G401 (cell line): Measurements from ENCODE around the gene TMEM236. TPM values are rescaled to one million over a fixed set of nuclear protein-coding genes. Genes with fewer than 3 reads are reported as not detected.
A peak's percentile ranks its signal among the peaks of the same experiment; 100 is the strongest.

ENCODE experiments used
- DNase-seq: peaks from one replicate; pipeline ENCODE4 v3.0.0-alpha.2; 2015; ENCODE audit warnings: low spot score
- in situ Hi-C: cut with HindIII; loops from 2 replicates; pipeline ENCODE4 v1.10.0; 2016; ENCODE audit warnings: low sequenced_read_pairs, mixed read lengths
- total RNA-seq: library from RNA; depleted of rRNA; stranded (reverse); fragments of >200 nt; shearing (Covaris generic); gene quantifications from 2 replicates; pipeline ENCODE4 v1.2.3, GENCODE V29; 2014

Gene TMEM236
- total RNA-seq, 1 experiment from 2014 or later: not detected

DNA sequence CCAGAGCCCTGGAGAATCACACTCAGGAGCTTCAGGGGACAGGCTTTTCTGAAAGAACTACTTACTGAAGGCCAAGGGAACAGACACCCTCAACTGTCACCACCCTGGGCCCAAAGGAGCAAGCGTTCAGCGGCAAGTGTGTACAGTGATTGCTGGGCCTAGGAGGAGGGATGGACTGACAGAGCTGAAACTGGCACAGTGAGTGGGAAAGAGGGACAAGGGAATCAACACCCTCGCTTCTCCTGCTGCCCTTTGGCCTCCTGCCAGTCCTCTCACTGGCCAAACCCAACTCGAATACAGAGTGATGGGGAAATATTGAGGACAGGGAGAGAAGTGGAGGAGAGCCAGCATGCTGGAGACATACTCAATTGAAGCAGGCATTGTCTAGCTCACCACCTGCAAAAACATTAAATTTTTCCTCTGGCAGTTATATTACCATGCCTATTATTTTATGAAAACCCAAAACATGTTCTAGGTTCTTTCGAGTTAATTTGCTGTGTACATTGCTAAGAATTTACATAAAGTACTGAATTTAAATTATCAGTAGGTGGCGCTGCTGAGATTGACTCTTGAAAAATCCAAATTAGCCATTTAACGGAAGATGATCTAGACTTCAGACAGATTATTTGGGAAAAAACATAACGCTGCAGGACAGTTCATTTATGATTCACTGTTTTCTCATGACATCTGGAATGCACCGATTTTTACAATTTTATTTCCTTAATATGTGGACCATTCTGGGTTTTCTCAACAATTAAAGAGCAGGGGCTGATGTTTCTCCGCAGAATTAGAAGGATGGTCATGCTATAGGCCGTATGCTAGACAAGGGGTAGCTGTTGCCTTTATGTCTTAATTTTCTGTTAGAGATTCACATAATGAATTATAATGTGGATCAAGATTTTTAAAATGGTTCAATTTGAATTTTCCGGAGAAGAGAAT is 14.7 kb upstream of the TMEM236 start:
- peak; percentile 82 for DNase-seq
- in situ Hi-C loops: no loop called here

DNA sequence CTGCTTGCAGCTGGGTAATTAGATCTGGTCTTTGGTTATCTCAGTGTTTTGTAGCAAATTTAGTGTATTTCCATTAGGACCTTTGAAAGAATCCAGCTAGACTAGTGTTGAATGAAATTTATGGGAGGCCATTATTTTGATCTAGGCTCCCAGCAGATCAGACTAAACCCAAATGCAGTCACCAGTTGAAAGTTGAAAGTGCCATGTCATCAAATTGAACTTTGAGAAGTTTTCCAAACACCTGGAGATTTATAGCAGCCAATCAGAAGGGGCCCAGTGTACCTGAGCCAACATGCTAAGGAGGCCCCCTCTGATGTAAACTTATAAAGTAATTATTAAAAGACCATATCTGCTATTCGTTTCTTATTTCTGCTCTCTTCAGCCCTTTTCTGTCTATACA is 11.3 kb upstream of the TMEM236 start:
- in situ Hi-C loops: no loop called here
- no peak for DNase-seq

DNA sequence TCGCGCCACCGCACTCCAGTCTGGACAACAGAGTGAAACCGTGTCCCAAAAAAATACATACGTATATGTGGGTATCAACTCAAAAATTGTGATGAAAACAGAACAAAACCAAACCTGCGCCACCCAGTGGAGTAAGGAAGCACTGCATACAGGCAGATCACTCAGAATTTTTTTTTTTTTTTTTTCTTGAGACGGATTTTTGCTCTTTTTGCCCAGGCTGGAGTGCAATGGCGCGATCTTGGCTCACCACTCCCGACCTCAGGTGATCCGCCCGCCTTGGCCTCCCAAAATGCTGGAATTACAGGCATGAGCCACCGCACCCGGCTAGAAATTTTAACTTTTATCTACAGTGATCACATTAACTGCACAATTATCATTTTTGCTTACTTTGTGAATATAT is 9.1 kb upstream of the TMEM236 start:
- in situ Hi-C loops: no loop called here
- peak; percentile 47 for DNase-seq

DNA sequence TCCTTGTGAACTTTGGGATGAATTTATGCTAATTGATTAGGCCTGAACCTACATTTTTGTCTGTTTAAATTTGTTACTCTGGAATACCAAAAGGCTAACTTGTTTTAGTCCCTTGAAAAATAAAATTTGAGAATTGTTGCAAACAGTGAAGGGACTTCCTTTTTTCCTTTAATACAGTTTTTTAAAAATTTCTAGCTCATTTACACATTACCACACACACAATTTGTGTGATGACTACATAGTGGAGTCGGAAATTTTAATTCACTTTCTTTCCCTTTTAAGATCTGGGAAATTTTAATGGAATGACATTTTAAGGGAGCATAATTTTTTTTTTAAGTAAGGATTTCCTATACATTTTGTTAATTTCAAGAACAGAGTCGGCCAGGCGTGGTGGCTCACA is 8.6 kb upstream of the TMEM236 start:
- in situ Hi-C loops: no loop called here

DNA sequence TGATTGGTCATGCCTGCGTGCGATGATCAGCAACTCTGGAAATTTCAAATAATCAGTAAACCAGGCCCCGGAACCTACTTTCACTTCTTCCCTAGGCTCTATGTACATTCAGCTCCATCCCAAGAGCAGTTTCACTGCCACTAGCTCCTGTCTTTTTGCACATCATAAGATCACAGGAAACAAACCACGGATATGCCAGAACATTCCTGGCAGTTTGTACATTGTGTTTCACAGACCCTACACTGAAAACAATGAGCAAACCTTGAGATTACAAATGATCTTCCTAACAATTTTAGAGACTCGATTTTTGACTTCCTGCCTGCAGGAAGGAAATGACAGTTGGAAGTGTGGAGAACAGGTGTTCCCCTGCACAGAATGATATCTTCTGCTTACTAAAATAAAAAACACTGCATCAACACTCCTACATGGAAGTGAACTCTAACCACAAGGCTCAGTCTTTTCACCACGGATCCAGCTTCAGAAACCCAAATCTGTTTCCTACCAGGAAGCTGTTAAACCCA is 7.6 kb upstream of the TMEM236 start:
- DNase-seq: peak; percentile 78
- in situ Hi-C loops: no loop called here

More for the DNA sequence above, 8.6 kb upstream of the TMEM236 start:
- DNase-seq: no peak

DNA sequence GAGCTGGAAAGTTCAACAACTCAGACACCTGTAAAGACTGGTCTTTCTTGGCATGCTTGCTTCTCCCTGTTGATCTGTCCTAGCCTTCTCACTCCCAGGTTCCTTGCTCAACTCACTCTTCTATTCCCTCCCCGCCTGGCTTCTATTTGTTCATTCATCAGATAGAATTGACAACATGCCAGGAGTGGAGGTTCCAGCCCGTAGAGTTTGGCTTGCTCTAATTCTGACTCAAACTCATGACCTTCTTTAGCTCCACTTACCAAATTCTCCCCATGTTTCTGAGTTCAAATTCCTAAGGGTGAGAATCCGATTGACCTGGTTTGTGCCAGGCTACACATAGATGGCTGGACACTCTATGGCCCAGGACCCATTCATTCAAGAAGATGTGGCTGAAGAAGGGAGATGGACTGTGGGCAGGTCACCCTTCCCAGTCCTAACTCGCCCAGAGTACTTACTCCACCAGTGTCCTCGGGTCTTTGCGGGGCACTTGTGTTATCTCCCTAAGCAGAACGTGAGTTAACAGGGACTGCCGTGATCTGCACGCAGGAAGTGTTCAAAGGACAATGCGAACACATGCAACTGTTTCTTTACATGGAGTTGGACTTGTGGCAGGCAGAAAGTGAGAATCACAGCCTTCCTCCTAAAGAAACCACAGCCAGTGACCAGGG is 4.0 kb upstream of the TMEM236 start:
- in situ Hi-C loops: no loop called here
- peak; percentile 21 for DNase-seq

DNA sequence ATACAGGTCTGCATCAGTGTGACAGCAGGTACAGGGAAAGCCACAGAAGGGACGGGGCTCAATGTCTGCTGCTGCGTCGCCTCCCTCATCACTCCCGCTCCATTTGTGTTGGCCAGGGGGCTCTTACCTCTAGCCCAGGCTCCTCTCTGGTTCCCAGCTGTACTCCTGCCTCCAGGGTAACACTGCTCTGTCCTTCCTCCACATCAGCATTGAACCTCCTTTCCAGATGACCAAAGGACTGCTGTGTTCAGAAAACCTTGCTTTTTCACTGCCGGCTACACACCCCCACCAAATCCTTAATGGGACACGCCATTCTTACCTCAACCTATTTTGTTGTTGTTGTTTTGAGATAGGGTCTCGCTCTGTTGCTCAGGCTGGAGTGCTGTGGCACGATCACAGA is 2.1 kb upstream of the TMEM236 start:
- no peak for DNase-seq
- in situ Hi-C loops: no loop called here

DNA sequence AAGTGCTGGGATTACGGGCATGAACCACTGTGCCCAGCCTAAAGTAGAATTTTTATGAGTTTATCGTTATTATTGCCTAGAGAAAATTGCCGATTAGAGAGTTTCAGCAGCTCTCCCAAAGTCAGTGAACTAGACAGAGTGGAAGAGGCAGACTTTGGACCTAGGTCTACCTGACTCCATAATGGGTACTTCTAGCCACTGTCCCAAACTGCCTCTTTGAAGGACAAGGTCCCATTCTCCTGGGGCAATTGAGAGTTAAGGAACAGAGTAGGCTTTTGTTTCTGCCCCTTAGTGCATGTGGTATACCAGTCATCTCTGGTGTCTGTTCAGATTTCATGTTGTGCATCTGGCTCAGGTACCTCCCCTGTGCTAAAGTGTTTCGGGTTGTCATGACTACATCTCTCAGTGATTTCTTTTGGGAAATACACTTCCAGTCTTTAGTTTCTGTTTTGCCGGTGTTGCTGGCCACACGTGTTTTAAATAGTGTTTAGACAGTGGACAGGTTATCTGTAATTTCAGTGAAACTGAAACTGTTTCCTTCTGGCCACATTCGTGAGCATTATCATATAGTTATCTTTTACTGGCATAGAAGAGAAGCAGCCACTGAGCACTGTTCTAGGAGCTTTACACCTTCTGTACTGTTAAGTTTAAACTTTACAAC is 4.7 kb downstream of the TMEM236 start:
- DNase-seq: no peak
- in situ Hi-C loops: no loop called here

DNA sequence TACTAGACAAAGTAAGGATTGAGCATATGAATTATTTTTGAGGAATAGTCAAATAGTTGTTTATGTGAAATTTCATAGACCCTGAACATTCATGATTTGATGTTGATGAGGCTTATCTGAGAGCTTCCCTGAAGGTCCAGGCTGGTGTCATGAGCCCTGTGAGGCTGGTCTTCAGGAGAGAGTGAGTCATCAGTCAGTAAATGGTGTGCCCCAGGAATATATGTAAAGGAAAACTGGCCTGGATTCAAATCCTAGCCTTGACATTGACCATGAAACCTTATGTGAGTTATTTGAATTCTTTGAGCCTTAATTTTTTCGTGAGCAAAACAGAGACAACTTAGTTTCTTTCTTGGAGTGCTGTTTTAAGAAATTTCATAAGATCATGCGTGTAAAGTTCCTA is 6.2 kb downstream of the TMEM236 start:
- in situ Hi-C loops: no loop called here
- no peak for DNase-seq

DNA sequence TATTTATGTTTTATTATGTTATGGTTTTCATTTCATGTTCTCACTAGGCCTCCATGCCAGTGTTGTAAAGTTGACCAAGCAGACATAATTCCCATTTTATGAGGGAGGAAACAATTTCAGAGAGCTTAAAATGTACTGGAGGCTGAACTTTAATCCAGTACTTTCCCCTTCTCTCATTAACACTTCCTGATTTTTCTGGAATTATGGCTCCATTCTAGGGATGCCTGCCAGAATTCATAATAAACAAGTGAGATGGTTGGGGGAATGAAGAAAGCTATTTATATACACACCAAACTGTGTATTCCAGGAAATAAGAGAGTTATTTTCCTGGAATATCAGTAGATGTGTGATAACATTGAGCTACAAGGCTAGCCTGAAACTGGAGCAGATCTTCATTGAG is 6.9 kb downstream of the TMEM236 start:
- no peak for DNase-seq
- in situ Hi-C loops: no loop called here

DNA sequence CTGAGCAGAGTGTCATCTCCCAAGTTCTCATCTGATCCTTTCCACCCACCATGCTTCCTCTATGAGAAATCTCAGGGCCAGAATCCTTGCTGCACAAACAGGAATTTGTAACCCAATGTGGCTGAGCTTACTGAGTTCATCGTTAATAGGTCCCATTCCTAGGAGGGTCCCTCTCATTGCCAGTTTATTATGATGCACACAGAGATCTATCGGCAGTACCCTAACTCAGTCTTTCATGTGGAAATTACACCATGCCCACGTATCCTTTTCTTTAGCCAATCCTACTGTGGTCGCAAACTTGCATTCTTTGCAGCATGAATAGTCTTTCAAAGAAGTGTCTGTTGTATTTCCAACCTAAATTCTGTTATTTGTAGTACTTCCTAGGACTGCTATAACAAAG is 12.1 kb downstream of the TMEM236 start:
- DNase-seq: no peak
- in situ Hi-C loops: no loop called here

DNA sequence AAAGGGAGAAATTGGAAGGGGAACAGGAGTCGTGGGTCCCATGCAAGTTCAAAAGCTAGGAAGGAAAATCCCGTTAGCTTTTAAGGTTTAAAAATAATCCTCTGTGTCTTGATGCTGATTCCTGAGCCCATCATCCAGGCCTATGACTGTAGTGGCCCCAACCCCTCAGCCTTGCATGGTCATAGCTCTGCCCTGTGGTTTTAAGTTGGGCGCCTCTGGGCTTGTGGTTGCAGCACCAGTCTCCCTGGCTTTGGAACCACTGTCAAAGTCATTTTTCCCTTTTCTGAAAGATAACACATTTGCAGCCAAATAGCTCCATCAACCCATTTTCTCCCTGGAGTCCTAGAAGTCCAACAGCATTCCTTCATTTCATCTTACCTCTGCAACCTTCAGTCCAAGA is 13.6 kb downstream of the TMEM236 start:
- DNase-seq: no peak
- in situ Hi-C loops: no loop called here

DNA sequence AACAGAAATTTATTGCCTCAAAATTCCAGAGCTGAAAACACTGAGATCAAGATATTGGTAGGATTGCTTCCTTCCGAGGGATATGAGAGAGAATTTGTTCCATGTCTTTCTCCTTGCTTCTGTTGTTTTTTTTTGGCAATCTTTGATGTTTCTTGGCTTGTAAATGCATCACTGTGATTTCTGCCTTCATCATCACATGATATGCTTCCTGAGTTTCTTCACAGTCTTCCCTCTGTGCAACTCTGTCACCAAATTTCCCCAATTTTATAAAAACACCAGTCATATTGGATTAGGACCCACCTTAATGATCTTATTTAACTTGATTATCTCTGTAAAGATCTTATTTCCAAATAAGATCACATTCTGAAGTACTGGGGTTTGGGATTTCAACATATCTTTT is 14.7 kb downstream of the TMEM236 start:
- in situ Hi-C loops: no loop called here
- DNase-seq: no peak

DNA sequence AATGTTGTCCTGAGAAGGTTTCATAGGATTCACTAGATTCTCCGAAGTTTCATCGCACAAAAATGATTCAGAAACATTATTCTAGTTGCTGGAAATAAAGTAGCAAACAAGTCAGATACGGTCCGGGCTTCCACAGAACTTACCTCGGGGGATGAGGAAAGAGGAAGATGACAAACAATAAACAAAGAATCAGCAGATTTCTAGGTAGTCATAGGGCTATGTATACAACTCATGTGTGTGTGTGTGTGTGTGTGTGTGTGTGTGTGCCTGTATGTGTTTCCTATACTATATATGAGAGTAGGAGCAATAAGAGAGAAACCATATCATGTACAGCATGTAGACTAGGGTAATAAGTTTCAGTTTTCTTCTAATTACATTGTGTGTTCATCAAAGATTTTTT is 16.5 kb downstream of the TMEM236 start:
- DNase-seq: no peak
- in situ Hi-C loops: no loop called here

DNA sequence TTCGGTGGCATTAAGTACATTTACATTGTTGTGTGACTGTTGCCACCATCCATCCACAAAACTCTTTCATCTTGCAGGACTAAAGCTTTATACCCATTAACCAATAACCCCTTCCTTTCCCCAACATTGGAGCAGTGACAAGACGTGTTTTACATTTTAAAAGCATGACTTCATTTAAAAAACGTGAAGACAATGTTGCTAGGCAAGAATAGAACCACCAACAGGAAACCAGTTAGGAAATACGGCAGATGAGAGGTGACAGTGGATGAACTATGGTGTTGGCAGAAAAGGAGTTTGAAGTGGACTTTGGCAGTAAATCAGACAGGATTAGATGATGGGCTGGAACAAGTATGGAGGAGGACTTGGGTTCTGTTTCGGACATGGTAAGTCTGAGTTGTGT is 17.0 kb downstream of the TMEM236 start:
- no peak for DNase-seq
- in situ Hi-C loops: no loop called here

DNA sequence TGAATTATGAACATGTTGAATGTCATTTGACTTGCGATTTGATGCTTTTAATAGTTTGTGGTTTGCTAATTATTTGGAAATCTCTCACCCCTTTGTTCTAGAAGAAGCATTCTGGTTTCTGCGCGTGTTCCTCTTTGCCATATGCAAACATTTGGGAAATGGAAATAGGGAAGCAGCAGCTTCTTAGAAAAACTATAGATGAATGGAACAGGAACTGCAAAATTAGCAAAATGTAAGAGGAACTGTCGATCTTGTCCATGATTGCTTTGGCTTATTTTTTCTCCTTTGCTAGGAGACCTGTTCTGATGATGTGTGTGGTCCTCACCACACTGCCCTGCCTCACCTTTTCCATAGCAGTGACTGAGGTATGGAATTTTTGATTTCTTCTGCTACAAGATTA is 19.0 kb downstream of the TMEM236 start:
- no peak for DNase-seq
- in situ Hi-C loops: no loop called here

DNA sequence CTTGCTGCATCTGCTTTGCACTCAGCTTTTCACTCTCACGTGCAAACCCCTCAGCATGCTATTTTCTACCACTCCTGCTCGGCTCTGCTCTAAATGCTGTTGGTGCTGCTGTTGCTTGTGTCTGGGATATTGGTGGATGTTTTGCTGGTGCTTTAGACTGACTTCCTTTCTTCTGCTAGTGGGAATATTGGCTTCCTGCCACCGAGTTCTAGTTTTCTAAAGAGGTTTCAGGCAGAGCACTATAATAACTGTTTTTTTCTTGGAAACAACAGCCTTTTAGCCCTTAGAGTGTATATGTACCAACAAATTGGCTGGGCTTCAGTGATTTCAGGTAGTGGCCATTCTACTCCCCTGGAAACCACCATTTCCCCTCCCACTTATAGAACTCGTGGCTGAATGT is 27.8 kb downstream of the TMEM236 start:
- in situ Hi-C loops: no loop called here
- peak; percentile 15 for DNase-seq

DNA sequence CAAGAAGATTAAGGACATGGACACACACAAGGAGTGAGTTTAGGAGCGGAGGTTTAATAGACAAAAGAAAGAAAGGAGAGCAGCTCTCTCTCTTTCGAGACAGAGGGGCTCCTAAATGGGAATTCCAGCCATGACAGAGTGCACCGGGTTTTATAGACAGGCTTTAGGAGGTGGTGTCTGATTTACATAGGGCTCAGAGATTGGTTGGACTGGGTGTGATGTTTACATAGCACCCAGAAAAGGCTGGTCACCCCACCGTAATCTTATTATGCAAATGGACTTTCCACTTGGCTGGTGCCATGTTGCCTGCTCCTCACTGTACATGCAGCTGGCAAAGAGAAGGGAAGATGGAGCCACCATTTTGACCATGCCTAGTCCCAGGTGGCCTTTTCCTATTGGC is 28.7 kb downstream of the TMEM236 start:
- no peak for DNase-seq
- in situ Hi-C loops: no loop called here

DNA sequence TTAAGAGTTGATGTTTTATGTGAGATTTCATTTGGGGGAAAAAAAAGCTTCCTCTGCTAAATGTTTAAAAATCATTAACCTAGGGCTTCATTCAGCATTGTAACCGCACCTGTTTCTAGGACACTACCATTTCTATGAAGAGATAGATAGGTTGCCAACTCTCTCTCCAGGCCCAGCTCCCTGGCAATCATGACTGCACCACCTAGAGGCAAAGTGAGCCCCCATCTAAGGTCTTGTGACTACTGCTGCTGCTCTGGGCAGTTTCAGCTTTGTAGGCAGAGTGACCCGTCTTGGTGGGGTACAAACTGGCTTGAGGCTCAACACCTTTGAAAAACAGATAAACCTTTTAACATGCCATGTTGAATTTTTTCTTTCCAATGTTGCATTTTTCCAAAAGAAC is 29.9 kb downstream of the TMEM236 start:
- peak; percentile 75 for DNase-seq
- in situ Hi-C loops: no loop called here
